Neural cell (in vitro differentiated cells): Measurements from ENCODE around the gene ANK2. TPM values are rescaled to one million over a fixed set of nuclear protein-coding genes. Genes with fewer than 3 reads are reported as not detected.

Source experiments
- H2AFZ ChIP-seq: fragments of 200-600, 300-800 bp; sonication (generic), shearing (Covaris generic); 2 replicates; pipeline ENCODE4 v1.6.0; 2014; ENCODE audit warnings: low read depth, mild to moderate bottlenecking, antibody characterized with exemption, low read length, moderate library complexity
- H3F3A ChIP-seq: fragments of 200-600 bp; shearing (Covaris generic); 2 replicates; pipeline ENCODE4 v1.6.1; 2016; ENCODE audit warnings: mild to moderate bottlenecking, moderate library complexity, mixed read lengths, antibody characterized with exemption, low read length; ENCODE audit not compliant: insufficient read depth, poor library complexity, severe bottlenecking
- H3K27ac ChIP-seq: fragments of 200-600, 300-800 bp; sonication (generic), shearing (Covaris generic); 2 replicates; pipeline ENCODE4 v1.5.1; 2014; ENCODE audit warnings: mild to moderate bottlenecking, low read length, moderate library complexity
- H3K27me3 ChIP-seq: fragments of 300-800, 200-600 bp; sonication (generic), shearing (Covaris generic); 2 replicates; pipeline ENCODE4 v1.6.0; 2014; ENCODE audit warnings: mild to moderate bottlenecking, low read depth, low read length, moderate library complexity; ENCODE audit not compliant: insufficient read depth
- H3K36me3 ChIP-seq: fragments of 300-800, 200-600 bp; sonication (generic), shearing (Covaris generic); 2 replicates; pipeline ENCODE4 v1.5.1; 2014; ENCODE audit warnings: mild to moderate bottlenecking, antibody characterized with exemption, low read length, moderate library complexity; ENCODE audit not compliant: insufficient read depth
- H3K4me2 ChIP-seq: fragments of 300-800, 200-600 bp; sonication (generic), shearing (Covaris generic); 2 replicates; pipeline ENCODE4 v1.6.0; 2014; ENCODE audit warnings: mild to moderate bottlenecking, low read length
- H3K4me3 ChIP-seq: fragments of 300-800, 200-600 bp; sonication (generic), shearing (Covaris generic); 2 replicates; pipeline ENCODE4 v1.5.1; 2014; ENCODE audit warnings: mild to moderate bottlenecking, low read length, moderate library complexity
- H3K79me2 ChIP-seq: fragments of 200-600 bp; shearing (Covaris generic); replicated peaks from 2 replicates; pipeline ENCODE4 v1.6.0; 2014; ENCODE audit warnings: mild to moderate bottlenecking, low read length, moderate library complexity; ENCODE audit not compliant: insufficient read depth
- H3K9ac ChIP-seq: fragments of 300-800, 200-600 bp; sonication (generic), shearing (Covaris generic); 2 replicates; pipeline ENCODE4 v1.6.1; 2016; ENCODE audit warnings: mild to moderate bottlenecking, low read length, mixed read lengths
- H3K9me2 ChIP-seq: fragments of 200-600 bp; shearing (Covaris generic); 2 replicates; pipeline ENCODE4 v1.6.1; 2016; ENCODE audit warnings: mild to moderate bottlenecking, low read length, mixed read lengths; ENCODE audit not compliant: insufficient read depth
- H3K9me3 ChIP-seq: fragments of 200-600, 300-800 bp; sonication (generic), shearing (Covaris generic); 2 replicates; pipeline ENCODE4 v1.6.1; 2016; ENCODE audit warnings: mild to moderate bottlenecking, mixed run types, low read length, moderate library complexity, mixed read lengths
- H4K20me1 ChIP-seq: fragments of 200-600 bp; shearing (Covaris generic); 2 replicates; pipeline ENCODE4 v1.6.1; 2016; ENCODE audit warnings: mild to moderate bottlenecking, mixed run types; ENCODE audit not compliant: insufficient read depth
- EP300 ChIP-seq: fragments of 450-650 bp; conservative IDR thresholded peaks from 2 replicates; pipeline ENCODE4 v1.6.1; 2014; ENCODE audit warnings: antibody characterized with exemption, mild to moderate bottlenecking, moderate library complexity; ENCODE audit not compliant: poor library complexity, severe bottlenecking
- EZH2 ChIP-seq: fragments of 200-600, 300-800 bp; shearing (Covaris generic), sonication (generic); IDR thresholded peaks from 2 replicates; pipeline ENCODE4 v1.6.1; 2014; ENCODE audit warnings: antibody characterized with exemption, low read length, borderline replicate concordance, mild to moderate bottlenecking; ENCODE audit not compliant: insufficient read depth, poor library complexity, severe bottlenecking
- MXI1 ChIP-seq: fragments of 450-650 bp; conservative IDR thresholded peaks from 2 replicates; pipeline ENCODE4 v1.6.1; 2014; ENCODE audit warnings: antibody characterized with exemption, mild to moderate bottlenecking; ENCODE audit not compliant: poor library complexity, severe bottlenecking
- POLR2AphosphoS5 ChIP-seq: IDR thresholded peaks from 2 replicates; pipeline ENCODE4 v1.6.1; 2012
- RAD21 ChIP-seq: fragments of 450-650 bp; conservative IDR thresholded peaks from 2 replicates; pipeline ENCODE4 v1.6.1; 2014; ENCODE audit warnings: antibody characterized with exemption, mild to moderate bottlenecking, moderate library complexity
- SMC3 ChIP-seq: fragments of 450-650 bp; conservative IDR thresholded peaks from 2 replicates; pipeline ENCODE4 v1.6.1; 2014; ENCODE audit warnings: antibody characterized with exemption, mild to moderate bottlenecking, moderate library complexity; ENCODE audit not compliant: poor library complexity
- TAF1 ChIP-seq: IDR thresholded peaks from 2 replicates; pipeline ENCODE4 v1.6.1; 2012; ENCODE audit warnings: low read depth
- polyA plus RNA-seq: library from polyadenylated mRNA; depleted of rRNA; stranded (reverse); fragments of >200 nt; gene quantifications from 2 replicates; pipeline ENCODE4 v1.2.3, GENCODE V29; 2014
- TF ChIP-seq, protein P1 (sequence below): fragments of 450-650 bp; IDR thresholded peaks from 2 replicates; pipeline ENCODE4 v1.5.1; 2014; ENCODE audit warnings: antibody characterized with exemption, mild to moderate bottlenecking, moderate library complexity; ENCODE audit not compliant: poor library complexity, severe bottlenecking
- TF ChIP-seq, protein P2 (sequence below): IDR thresholded peaks from 2 replicates; pipeline ENCODE4 v1.6.1; 2012; ENCODE audit warnings: borderline replicate concordance

The ANK2 gene
- polyA plus RNA-seq, 1 donor from 2014 or later: 52.0 TPM

GRCh38 chr4:113112338-113112978, 63.0 kb downstream of the ANK2 start:
- Histone ChIP-seq H3K9me2 (no peaks in the 10 kb centered on the region), H4K20me1 (no peaks in the 10 kb centered on the region), H3K79me2 (peaks cover 9% of the 10 kb centered on the region), H3K4me2 (no peak overlapping the region), H3K36me3 (no peaks in the 10 kb centered on the region), H3K4me3 (no peak overlapping the region), H2AFZ (no peak overlapping the region), H3K27ac (no peak overlapping the region), H3K9me3 (no peaks in the 10 kb centered on the region), H3F3A (no peaks in the 10 kb centered on the region), H3K9ac (no peak overlapping the region), H3K27me3 (no peaks in the 10 kb centered on the region)
- TF ChIP-seq, protein P1, sequence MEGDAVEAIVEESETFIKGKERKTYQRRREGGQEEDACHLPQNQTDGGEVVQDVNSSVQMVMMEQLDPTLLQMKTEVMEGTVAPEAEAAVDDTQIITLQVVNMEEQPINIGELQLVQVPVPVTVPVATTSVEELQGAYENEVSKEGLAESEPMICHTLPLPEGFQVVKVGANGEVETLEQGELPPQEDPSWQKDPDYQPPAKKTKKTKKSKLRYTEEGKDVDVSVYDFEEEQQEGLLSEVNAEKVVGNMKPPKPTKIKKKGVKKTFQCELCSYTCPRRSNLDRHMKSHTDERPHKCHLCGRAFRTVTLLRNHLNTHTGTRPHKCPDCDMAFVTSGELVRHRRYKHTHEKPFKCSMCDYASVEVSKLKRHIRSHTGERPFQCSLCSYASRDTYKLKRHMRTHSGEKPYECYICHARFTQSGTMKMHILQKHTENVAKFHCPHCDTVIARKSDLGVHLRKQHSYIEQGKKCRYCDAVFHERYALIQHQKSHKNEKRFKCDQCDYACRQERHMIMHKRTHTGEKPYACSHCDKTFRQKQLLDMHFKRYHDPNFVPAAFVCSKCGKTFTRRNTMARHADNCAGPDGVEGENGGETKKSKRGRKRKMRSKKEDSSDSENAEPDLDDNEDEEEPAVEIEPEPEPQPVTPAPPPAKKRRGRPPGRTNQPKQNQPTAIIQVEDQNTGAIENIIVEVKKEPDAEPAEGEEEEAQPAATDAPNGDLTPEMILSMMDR: no peak
- TF ChIP-seq EP300 (no peak), POLR2AphosphoS5 (no peak)

GRCh38 chr4:113113151-113113550, 63.7 kb downstream of the ANK2 start:
- H3K4me2 ChIP-seq: no peak overlapping the region
- H3K27me3 ChIP-seq: no peaks in the 10 kb centered on the region
- no peak overlapping the region for H2AFZ ChIP-seq
- no peak overlapping the region for H3K4me3 ChIP-seq
- H3K36me3 ChIP-seq: no peaks in the 10 kb centered on the region
- TF ChIP-seq EP300 (no peak), EZH2 (no peak), MXI1 (no peak), TAF1 (no peak), POLR2AphosphoS5 (no peak), SMC3 (no peak)
- TF ChIP-seq, protein P2, sequence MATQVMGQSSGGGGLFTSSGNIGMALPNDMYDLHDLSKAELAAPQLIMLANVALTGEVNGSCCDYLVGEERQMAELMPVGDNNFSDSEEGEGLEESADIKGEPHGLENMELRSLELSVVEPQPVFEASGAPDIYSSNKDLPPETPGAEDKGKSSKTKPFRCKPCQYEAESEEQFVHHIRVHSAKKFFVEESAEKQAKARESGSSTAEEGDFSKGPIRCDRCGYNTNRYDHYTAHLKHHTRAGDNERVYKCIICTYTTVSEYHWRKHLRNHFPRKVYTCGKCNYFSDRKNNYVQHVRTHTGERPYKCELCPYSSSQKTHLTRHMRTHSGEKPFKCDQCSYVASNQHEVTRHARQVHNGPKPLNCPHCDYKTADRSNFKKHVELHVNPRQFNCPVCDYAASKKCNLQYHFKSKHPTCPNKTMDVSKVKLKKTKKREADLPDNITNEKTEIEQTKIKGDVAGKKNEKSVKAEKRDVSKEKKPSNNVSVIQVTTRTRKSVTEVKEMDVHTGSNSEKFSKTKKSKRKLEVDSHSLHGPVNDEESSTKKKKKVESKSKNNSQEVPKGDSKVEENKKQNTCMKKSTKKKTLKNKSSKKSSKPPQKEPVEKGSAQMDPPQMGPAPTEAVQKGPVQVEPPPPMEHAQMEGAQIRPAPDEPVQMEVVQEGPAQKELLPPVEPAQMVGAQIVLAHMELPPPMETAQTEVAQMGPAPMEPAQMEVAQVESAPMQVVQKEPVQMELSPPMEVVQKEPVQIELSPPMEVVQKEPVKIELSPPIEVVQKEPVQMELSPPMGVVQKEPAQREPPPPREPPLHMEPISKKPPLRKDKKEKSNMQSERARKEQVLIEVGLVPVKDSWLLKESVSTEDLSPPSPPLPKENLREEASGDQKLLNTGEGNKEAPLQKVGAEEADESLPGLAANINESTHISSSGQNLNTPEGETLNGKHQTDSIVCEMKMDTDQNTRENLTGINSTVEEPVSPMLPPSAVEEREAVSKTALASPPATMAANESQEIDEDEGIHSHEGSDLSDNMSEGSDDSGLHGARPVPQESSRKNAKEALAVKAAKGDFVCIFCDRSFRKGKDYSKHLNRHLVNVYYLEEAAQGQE: no peak
- no peaks in the 10 kb centered on the region for H4K20me1 ChIP-seq
- no peak overlapping the region for H3K27ac ChIP-seq
- H3K9ac ChIP-seq: no peak overlapping the region
- H3K79me2 ChIP-seq: peaks cover 9% of the 10 kb centered on the region
- H3K9me2 ChIP-seq: no peaks in the 10 kb centered on the region
- no peaks in the 10 kb centered on the region for H3F3A ChIP-seq
- H3K9me3 ChIP-seq: no peaks in the 10 kb centered on the region

DNA sequence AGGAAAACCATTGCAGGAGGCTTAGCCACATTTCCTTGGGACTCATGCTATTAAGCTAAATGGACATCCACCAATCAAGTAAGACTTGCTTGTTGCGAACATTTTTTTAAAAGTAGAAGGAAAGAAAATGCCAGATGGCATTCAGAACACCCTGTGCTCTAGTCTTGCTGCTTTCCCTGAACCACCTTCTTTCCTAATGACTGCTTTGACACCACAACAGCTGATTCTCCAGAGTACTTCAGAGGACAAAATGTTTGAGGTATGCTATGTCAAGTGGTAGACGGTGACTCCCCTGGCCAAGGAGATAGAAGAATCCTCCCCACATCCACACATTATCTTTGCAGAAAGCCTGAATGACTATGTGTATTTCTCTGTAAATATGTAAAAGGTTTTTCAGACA, 65.4 kb downstream of the ANK2 start:
- no peaks in the 10 kb centered on the region for H3K9me2 ChIP-seq
- H3K9me3 ChIP-seq: no peaks in the 10 kb centered on the region
- no peak overlapping the region for H2AFZ ChIP-seq
- no peak overlapping the region for H3K4me3 ChIP-seq
- H3K27ac ChIP-seq: no peak overlapping the region
- H3K27me3 ChIP-seq: no peaks in the 10 kb centered on the region
- H3K36me3 ChIP-seq: no peaks in the 10 kb centered on the region
- H3K4me2 ChIP-seq: no peak overlapping the region
- TF ChIP-seq, protein P2: no peak
- TF ChIP-seq, protein P1: no peak
- TF ChIP-seq TAF1: no peak
- no peak for TF ChIP-seq SMC3
- no peak for TF ChIP-seq POLR2AphosphoS5
- no peak for TF ChIP-seq MXI1
- no peak for TF ChIP-seq EZH2
- no peak for TF ChIP-seq EP300
- TF ChIP-seq RAD21: no peak
- H3K9ac ChIP-seq: no peak overlapping the region
- H3F3A ChIP-seq: no peaks in the 10 kb centered on the region
- peaks cover 9% of the 10 kb centered on the region for H3K79me2 ChIP-seq
- no peaks in the 10 kb centered on the region for H4K20me1 ChIP-seq
